Esophagus muscularis mucosa (tissue), 4 donors: Measurements from ENCODE around the gene KATNB1.

ENCODE experiments used
- CTCF ChIP-seq, 3 experiments: fragments of 200-600 bp in 2 of 3; fragments of 450-650 bp in 1 of 3; sonication (generic) in 2 of 3; IDR thresholded peaks; one replicate each; pipeline ENCODE4 v1.5.1; 2017 to 2019; ENCODE audit warnings: antibody characterized with exemption in 3 of 3, mild to moderate bottlenecking in 2 of 3, moderate library complexity in 1 of 3
- EP300 ChIP-seq: sonication (generic); formaldehyde crosslinking; IDR thresholded peaks from one replicate; pipeline ENCODE4 v1.6.1; 2017; ENCODE audit warnings: antibody characterized with exemption
- POLR2A ChIP-seq: fragments of 450-650 bp; IDR thresholded peaks from one replicate; pipeline ENCODE4 v1.6.1; 2017; ENCODE audit warnings: antibody characterized with exemption, moderate library complexity, mild to moderate bottlenecking, low read depth

- TF ChIP-seq CTCF (IDR thresholded peaks at IDR 0.05) (no peak), POLR2A (no peak), EP300 (no peak)
Observed at GRCh38 chr16:57759131-57759530, 23.6 kb downstream of the KATNB1 start.
